Epithelial cell of proximal tubule (primary cell): ENCODE results near the gene SMCO2. TPM values are rescaled to one million over a fixed set of nuclear protein-coding genes. Genes with fewer than 3 reads are reported as not detected.

Source experiments
- DNase-seq: peaks from one replicate; pipeline ENCODE4 v3.0.0-alpha.2; 2011; ENCODE audit warnings: low read depth
- H3K4me3 ChIP-seq: 2 replicates; pipeline ENCODE4 v1.5.1; 2011; ENCODE audit warnings: low read depth, mild to moderate bottlenecking, low read length
- CTCF ChIP-seq: conservative IDR thresholded peaks from 2 replicates; pipeline ENCODE4 v1.5.1; 2012; ENCODE audit warnings: low read depth, mild to moderate bottlenecking, low read length
- total RNA-seq: library from RNA; depleted of rRNA; stranded (reverse); fragments of >200 nt; gene quantifications from 2 replicates; pipeline ENCODE4 v1.2.3, GENCODE V29; 2015

SMCO2 gene
- total RNA-seq, 1 donor from 2014 or later, result not detected

GRCh38 chr12:27462151-27462694, 15.7 kb downstream of the SMCO2 start:
- DNase-seq, result no peak
- no peak for TF ChIP-seq CTCF
- H3K4me3 ChIP-seq, result no peak overlapping the region

- no peak overlapping the region for H3K4me3 ChIP-seq
- no peak for DNase-seq
- no peak for TF ChIP-seq CTCF
Observed at GRCh38 chr12:27462851-27463250, 16.3 kb downstream of the SMCO2 start.

- H3K4me3 ChIP-seq, result no peak overlapping the region
- no peak for DNase-seq
- TF ChIP-seq CTCF, result no peak
Observed at GRCh38 chr12:27463511-27464219, 17.1 kb downstream of the SMCO2 start.

GRCh38 chr12:27464220-27464554, 17.7 kb downstream of the SMCO2 start:
- no peak for TF ChIP-seq CTCF
- H3K4me3 ChIP-seq, result no peak overlapping the region
- no peak for DNase-seq

- TF ChIP-seq CTCF, result no peak
- H3K4me3 ChIP-seq, result no peak overlapping the region
- DNase-seq, result no peak
Observed at GRCh38 chr12:27467641-27468040, 21.1 kb downstream of the SMCO2 start.

- no peak for DNase-seq
- no peak overlapping the region for H3K4me3 ChIP-seq
- TF ChIP-seq CTCF, result no peak
Observed at GRCh38 chr12:27468241-27468640, 21.7 kb downstream of the SMCO2 start.

GRCh38 chr12:27469176-27469736, 22.7 kb downstream of the SMCO2 start:
- no peak for TF ChIP-seq CTCF
- no peak for DNase-seq
- no peak overlapping the region for H3K4me3 ChIP-seq
